Measurements from ENCODE around the gene PYGM.

GRCh38 chr11:64746486-64746885 is 13.3 kb downstream of the PYGM start:
- TF ChIP-seq, protein P1, sequence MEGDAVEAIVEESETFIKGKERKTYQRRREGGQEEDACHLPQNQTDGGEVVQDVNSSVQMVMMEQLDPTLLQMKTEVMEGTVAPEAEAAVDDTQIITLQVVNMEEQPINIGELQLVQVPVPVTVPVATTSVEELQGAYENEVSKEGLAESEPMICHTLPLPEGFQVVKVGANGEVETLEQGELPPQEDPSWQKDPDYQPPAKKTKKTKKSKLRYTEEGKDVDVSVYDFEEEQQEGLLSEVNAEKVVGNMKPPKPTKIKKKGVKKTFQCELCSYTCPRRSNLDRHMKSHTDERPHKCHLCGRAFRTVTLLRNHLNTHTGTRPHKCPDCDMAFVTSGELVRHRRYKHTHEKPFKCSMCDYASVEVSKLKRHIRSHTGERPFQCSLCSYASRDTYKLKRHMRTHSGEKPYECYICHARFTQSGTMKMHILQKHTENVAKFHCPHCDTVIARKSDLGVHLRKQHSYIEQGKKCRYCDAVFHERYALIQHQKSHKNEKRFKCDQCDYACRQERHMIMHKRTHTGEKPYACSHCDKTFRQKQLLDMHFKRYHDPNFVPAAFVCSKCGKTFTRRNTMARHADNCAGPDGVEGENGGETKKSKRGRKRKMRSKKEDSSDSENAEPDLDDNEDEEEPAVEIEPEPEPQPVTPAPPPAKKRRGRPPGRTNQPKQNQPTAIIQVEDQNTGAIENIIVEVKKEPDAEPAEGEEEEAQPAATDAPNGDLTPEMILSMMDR (IDR thresholded peaks at IDR 0.05; ENCODE audit: insufficient read depth, low read length): no peak
- TF ChIP-seq, protein P2, sequence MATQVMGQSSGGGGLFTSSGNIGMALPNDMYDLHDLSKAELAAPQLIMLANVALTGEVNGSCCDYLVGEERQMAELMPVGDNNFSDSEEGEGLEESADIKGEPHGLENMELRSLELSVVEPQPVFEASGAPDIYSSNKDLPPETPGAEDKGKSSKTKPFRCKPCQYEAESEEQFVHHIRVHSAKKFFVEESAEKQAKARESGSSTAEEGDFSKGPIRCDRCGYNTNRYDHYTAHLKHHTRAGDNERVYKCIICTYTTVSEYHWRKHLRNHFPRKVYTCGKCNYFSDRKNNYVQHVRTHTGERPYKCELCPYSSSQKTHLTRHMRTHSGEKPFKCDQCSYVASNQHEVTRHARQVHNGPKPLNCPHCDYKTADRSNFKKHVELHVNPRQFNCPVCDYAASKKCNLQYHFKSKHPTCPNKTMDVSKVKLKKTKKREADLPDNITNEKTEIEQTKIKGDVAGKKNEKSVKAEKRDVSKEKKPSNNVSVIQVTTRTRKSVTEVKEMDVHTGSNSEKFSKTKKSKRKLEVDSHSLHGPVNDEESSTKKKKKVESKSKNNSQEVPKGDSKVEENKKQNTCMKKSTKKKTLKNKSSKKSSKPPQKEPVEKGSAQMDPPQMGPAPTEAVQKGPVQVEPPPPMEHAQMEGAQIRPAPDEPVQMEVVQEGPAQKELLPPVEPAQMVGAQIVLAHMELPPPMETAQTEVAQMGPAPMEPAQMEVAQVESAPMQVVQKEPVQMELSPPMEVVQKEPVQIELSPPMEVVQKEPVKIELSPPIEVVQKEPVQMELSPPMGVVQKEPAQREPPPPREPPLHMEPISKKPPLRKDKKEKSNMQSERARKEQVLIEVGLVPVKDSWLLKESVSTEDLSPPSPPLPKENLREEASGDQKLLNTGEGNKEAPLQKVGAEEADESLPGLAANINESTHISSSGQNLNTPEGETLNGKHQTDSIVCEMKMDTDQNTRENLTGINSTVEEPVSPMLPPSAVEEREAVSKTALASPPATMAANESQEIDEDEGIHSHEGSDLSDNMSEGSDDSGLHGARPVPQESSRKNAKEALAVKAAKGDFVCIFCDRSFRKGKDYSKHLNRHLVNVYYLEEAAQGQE (IDR thresholded peaks at IDR 0.05; ENCODE audit: insufficient replicate concordance, low read depth): no peak

Data from HL-60 (cell line).